ENCODE data around the gene SYT15.

- no peak for TF ChIP-seq CTCF (IDR thresholded peaks at IDR 0.05; ENCODE audit: low read depth, low read length)
- no peak for TF ChIP-seq EZH2phosphoT487 (IDR thresholded peaks at IDR 0.05; ENCODE audit: low read depth)
Measured at GRCh38 chr10:46536171-46536570, 42.8 kb upstream of the SYT15 start.

All from OCI-LY3 (cell line).